HG03175 (cell line): ENCODE results near the gene FTL.
"Not testable (repeated sequence)": the region's sequence is repeated elsewhere in the genome, so short reads cannot be mapped to it uniquely, and the experiment has no call there.

Experiments
- ATAC-seq: cut with Tn5 transposase; IDR thresholded peaks from one replicate; pipeline ENCODE4 v1.9.1; 2021; ENCODE audit warnings: mild to moderate bottlenecking, moderate library complexity; ENCODE audit not compliant: unreplicated experiment

Gene FTL

GRCh38 chr19:48965040-48965805 lies at the start of gene FTL:
Gene FTL, plus strand, starts transcription at chr19:48965309. Its CDS starts 199 bp downstream, at chr19:48965508.
- peak; percentile 65 for ATAC-seq

- no peak for ATAC-seq
Observed at GRCh38 chr19:48915757-48916156, 49.4 kb upstream of the FTL start.

- no peak for ATAC-seq
Observed at GRCh38 chr19:48918071-48918470, 47.0 kb upstream of the FTL start.

GRCh38 chr19:48918801-48919247 lies 46.3 kb upstream of the FTL start:
- ATAC-seq, result no peak

- ATAC-seq, result not testable (repeated sequence)
Observed at GRCh38 chr19:48919271-48919670, 45.8 kb upstream of the FTL start.

- no peak for ATAC-seq
Observed at GRCh38 chr19:48920949-48921348, 44.2 kb upstream of the FTL start.

- no peak for ATAC-seq
Observed at GRCh38 chr19:48921721-48922500, 43.2 kb upstream of the FTL start.

- ATAC-seq, result no peak
Observed at GRCh38 chr19:48922548-48923490, 42.3 kb upstream of the FTL start.

GRCh38 chr19:48925240-48925843 lies 39.8 kb upstream of the FTL start:
- no peak for ATAC-seq

- ATAC-seq, result not testable (repeated sequence)
Observed at GRCh38 chr19:48925890-48926289, 39.2 kb upstream of the FTL start.

GRCh38 chr19:48926909-48927308 lies 38.2 kb upstream of the FTL start:
- ATAC-seq, result no peak

GRCh38 chr19:48927692-48928091 lies 37.4 kb upstream of the FTL start:
- ATAC-seq, result not testable (repeated sequence)

GRCh38 chr19:48928164-48929025 lies 36.7 kb upstream of the FTL start:
- no peak for ATAC-seq

GRCh38 chr19:48933382-48933932 lies 31.7 kb upstream of the FTL start, which contains the start of gene DHDH:
Gene DHDH, plus strand, starts transcription at chr19:48933699. Its CDS starts 23 bp downstream, at chr19:48933722.
- no peak for ATAC-seq

- ATAC-seq, result no peak
Observed at GRCh38 chr19:48934837-48935236, 30.3 kb upstream of the FTL start.

GRCh38 chr19:48935864-48936263 lies 29.2 kb upstream of the FTL start:
- no peak for ATAC-seq

- ATAC-seq, result no peak
Observed at GRCh38 chr19:48938256-48938655, 26.9 kb upstream of the FTL start.

GRCh38 chr19:48940902-48941301 lies 24.2 kb upstream of the FTL start:
- ATAC-seq, result no peak

- no peak for ATAC-seq
Observed at GRCh38 chr19:48943081-48943480, 22.0 kb upstream of the FTL start.
